Activated CD8-positive, alpha-beta memory T cell treated with anti-CD3 and anti-CD28 coated beads, Interleukin-2, amount 50 U/mL, for 48 hours (primary cell): ENCODE results near the gene AKT1.
"Not testable (repeated sequence)": the region's sequence is repeated elsewhere in the genome, so short reads cannot be mapped to it uniquely, and the experiment has no call there.

ENCODE experiments used
- DNase-seq: peaks from one replicate; pipeline ENCODE4 v3.0.0-alpha.2; 2020

The AKT1 gene

GRCh38 chr14:104734991-104735779 lies 60.4 kb downstream of the AKT1 start:
- no peak for DNase-seq

GRCh38 chr14:104734601-104734990 lies 61.0 kb downstream of the AKT1 start:
- no peak for DNase-seq

- no peak for DNase-seq
Measured at GRCh38 chr14:104734051-104734587, 61.4 kb downstream of the AKT1 start.

GRCh38 chr14:104732931-104733681 lies 62.4 kb downstream of the AKT1 start:
- DNase-seq: no peak

- DNase-seq: no peak
Measured at GRCh38 chr14:104732355-104732804, 63.2 kb downstream of the AKT1 start.

- no peak for DNase-seq
Measured at GRCh38 chr14:104731320-104732294, 63.9 kb downstream of the AKT1 start.

- no peak for DNase-seq
Measured at GRCh38 chr14:104730487-104730886, 65.1 kb downstream of the AKT1 start.

GRCh38 chr14:104729835-104730181 lies 65.7 kb downstream of the AKT1 start:
- no peak for DNase-seq

GRCh38 chr14:104729176-104729834 lies 66.2 kb downstream of the AKT1 start:
- not testable (repeated sequence) for DNase-seq

- DNase-seq: no peak
Measured at GRCh38 chr14:104728631-104729030, 66.9 kb downstream of the AKT1 start.

GRCh38 chr14:104726600-104727451 lies 68.7 kb downstream of the AKT1 start:
- no peak for DNase-seq

- DNase-seq: no peak
Measured at GRCh38 chr14:104725772-104726548, 69.6 kb downstream of the AKT1 start.

GRCh38 chr14:104724981-104725771 lies 70.4 kb downstream of the AKT1 start:
- DNase-seq: no peak

- DNase-seq: peak; percentile 63
Measured at GRCh38 chr14:104724407-104724980, 71.1 kb downstream of the AKT1 start.

- DNase-seq: peak; percentile 87
Measured at GRCh38 chr14:104723651-104724406, 71.7 kb downstream of the AKT1 start, which contains the start of gene ADSS1. Gene ADSS1 (plus strand): TSS chr14:104724229. CDS start chr14:104724271, 42 bp downstream.

- peak; percentile 56 for DNase-seq
Measured at GRCh38 chr14:104722938-104723650, 72.5 kb downstream of the AKT1 start.
